GM18909 (cell line): ENCODE measurements around the gene GID8.
"Not testable (repeated sequence)": the region's sequence is repeated elsewhere in the genome, so short reads cannot be mapped to it uniquely, and the experiment has no call there.

ENCODE experiments used
- ATAC-seq: cut with Tn5 transposase; IDR thresholded peaks from one replicate; pipeline ENCODE4 v1.9.1; 2021; ENCODE audit warnings: mild to moderate bottlenecking; ENCODE audit not compliant: unreplicated experiment, poor library complexity

Gene GID8

DNA sequence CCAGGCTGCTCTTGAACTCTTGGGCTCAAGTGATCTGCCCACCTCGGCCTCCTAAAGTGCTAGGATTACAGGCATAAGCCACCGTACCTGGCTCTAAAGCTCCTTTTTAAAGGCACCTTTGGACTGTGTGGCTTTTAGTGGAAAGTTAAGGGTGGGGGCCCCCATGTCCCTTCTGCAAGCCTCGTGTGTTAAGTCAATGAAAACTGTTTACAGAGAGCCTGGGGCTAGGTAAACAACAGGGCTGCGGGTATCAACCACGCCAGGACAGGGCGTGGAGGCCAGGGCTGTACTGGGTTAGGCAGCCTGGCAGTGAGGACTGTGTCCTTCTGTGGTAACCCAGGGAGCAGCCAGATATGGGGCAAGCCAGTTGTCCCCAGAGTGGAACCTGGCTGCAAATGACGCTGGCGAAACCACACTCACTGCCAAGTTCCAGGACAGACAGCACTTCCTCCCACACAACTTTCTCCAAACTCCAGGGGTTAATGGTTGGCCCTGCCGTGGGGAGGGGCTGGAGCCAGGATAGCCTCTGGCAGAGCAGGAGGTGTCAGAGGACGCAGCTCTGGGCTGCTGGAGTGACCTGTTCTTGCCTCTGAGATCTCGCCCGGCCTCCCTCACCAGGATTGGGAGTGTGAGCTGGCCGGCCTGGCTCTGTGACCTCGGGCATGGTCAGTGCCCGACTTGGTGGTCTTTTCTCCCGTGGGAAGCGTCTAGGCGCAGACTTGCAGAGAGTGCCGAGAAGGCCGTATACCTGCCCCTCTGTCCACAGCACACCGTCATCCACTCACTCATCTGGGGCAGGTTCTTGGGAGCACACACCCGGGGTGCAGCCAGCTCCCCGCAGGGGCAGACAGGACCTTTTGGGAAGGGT, 17.8 kb downstream of the GID8 start:
- no peak for ATAC-seq

DNA sequence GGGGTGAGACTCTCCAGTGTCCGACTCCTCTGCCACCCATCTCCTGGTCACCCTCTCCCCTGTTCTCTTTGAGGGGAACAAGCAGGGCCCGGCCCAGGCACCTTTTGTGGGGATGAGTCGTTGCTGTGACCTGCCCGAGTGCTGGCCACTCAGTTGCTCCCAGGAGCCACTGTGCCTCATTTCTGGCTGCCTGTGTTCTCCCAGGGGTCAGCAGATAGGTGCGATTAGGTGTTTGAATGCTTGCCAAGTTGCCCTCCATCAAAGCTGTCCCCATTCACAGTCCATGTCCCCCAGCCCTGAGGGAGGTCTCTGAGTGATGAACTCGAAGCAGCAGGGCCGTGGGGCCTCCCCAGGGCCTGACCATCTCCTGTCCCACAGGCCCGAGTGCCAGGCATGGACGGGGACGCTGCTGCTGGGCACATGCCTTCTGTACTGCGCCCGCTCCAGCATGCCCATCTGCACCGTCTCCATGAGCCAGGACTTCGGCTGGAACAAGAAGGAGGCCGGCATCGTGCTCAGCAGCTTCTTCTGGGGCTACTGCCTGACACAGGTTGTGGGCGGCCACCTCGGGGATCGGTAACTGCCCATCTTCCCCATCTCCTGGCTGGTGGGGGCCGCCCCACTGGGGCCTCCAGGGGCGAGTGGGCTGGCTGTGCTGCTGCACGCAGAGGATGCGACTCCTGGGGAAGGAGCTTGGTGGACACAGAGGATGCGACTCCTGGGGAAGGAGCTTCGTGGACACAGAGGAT, 18.6 kb downstream of the GID8 start:
- ATAC-seq, result no peak

DNA sequence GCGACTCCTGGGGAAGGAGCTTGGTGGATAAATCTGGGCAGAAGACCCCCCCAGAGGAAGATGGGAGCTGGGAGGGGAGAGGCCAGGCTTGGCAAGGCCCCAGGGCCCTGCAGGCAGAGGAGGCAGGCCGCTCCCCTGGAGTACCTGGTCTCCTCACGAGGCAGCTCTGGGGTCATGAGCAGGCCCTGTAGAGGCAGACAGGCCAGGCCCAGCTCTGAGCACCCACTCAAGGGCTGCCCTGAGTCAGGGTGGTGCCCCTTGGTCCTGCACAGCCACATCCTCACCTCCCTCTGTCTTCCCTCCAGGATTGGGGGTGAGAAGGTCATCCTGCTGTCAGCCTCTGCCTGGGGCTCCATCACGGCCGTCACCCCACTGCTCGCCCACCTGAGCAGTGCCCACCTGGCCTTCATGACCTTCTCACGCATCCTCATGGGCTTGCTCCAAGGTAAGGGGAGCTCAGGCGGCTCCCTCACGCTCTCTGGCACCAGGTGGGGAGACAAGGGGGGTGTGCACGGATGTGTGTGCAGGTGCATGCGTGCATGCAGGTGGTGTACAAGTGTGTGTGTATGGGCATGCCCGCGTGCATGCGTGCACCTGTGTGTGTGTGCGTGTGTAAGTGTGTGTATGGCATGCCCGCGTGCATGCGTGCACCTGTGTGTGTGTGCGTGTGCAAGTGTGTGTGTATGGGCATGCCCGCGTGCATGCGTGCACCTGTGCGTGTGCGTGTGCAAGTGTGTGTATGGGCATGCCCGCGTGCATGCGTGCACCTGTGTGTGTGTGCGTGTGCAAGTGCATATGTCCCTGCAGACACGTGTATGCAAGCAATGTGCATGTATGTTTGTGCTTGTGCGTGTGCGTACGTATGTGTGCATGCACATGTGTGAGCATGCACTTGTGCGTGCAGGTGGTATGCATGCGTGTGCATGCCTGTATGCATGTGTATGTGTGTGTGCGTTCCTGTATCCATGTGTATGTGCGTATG, 19.5 kb downstream of the GID8 start:
- no peak for ATAC-seq

DNA sequence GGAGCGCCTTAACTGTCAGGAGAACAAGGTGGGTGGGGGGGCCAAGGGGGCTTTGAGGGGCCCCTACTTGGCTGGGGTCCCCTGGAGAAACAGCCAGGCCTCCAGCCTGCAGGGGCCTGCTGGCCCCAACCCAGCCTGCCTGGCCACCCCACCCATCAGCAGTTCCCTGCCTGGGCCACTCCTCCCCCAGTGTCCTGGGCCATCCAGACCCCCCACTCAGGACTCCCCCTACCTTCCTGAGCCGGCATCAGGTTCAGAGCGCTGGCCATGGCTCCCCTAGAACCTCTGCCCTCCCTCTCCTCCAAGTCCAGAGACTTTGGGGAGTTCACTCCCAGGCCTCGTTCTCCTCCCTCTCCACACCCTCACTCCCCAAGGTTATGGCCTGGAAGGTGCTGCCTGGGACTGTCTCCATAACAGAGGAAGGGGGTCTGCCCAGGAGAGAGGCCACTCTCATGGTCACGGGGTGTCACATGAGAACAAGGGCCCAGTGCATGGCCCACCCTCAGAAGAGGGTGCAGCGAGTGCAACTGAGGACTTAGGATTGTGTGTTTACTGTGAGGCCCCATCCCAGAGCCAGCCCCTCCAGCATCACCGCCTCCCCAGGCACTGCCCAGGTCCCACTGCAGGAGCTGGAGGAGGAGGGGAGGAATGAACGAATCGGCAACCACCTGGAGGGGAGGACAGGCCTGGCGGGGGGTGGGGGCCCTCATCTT, 20.6 kb downstream of the GID8 start:
- ATAC-seq, result no peak

GRCh38 chr20:62959101-62959971, 21.4 kb downstream of the GID8 start:
- no peak for ATAC-seq

- ATAC-seq, result no peak
Observed at GRCh38 chr20:62959998-62960436, 22.1 kb downstream of the GID8 start.

DNA sequence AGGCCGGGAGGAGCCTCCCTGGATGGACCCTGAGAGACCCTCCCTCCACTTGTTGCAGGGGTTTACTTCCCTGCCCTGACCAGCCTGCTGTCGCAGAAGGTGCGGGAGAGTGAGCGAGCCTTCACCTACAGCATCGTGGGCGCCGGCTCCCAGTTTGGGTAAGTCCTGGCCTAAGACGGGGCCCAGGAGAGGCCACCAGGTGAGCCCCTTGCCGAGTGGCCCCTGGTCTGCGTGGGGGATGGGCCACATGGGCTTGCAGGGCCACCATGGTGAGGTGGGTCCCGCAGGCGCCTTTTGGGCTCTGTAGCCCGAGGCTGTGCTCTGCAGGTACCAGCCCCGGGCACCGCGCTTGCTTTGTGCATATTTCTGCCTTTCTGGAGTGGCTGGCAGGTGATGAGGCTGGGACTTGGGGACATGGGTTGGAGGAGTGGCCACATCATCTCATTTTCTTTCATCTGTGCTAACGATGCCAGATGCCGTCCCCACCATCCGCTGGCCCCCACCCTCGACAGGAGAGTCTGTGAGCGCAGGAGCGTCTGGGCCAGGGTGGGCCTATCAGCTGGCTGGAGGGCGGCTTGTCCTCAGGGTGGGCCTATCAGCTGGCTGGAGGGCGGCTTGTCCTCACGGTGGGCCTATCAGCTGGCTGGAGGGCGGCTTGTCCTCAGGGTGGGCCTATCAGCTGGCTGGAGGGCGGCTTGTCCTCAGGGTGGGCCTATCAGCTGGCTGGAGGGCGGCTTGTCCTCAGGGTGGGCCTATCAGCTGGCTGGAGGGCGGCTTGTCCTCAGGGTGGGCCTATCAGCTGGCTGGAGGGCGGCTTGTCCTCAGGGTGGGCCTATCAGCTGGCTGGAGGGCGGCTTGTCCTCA, 22.7 kb downstream of the GID8 start:
- not testable (repeated sequence) for ATAC-seq

- ATAC-seq, result no peak
Observed at GRCh38 chr20:62961310-62961783, 23.4 kb downstream of the GID8 start.

GRCh38 chr20:62961799-62962198, 23.9 kb downstream of the GID8 start:
- ATAC-seq, result no peak

DNA sequence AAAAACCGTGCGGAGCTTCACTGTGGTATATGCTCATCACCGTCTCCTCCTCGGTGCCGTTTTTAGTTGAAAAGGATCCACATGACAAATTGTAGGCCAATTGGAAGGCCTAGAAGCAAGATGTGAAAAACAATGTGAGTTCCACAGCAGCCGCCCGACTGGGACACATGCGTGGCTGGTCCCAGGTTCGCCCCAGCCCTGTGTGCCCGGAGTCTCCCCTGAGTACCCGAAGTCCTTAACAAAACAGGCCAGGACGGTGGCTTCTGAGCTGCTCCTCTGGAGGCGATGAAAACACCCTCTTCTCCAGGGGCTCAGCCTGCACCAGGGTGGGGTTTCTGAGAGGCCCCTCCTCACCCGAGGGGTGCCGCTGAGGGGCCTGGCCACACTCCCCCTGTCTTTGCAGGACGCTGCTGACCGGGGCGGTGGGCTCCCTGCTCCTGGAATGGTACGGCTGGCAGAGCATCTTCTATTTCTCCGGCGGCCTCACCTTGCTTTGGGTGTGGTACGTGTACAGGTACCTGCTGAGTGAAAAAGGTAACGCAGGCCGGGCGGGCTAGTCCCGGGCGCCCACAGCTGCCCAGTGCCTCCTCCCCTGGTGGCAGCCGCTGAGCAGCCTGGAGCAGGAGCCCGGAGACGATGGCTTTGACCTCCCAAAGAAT, 24.4 kb downstream of the GID8 start:
- no peak for ATAC-seq

- no peak for ATAC-seq
Observed at GRCh38 chr20:62962891-62963613, 25.1 kb downstream of the GID8 start.

DNA sequence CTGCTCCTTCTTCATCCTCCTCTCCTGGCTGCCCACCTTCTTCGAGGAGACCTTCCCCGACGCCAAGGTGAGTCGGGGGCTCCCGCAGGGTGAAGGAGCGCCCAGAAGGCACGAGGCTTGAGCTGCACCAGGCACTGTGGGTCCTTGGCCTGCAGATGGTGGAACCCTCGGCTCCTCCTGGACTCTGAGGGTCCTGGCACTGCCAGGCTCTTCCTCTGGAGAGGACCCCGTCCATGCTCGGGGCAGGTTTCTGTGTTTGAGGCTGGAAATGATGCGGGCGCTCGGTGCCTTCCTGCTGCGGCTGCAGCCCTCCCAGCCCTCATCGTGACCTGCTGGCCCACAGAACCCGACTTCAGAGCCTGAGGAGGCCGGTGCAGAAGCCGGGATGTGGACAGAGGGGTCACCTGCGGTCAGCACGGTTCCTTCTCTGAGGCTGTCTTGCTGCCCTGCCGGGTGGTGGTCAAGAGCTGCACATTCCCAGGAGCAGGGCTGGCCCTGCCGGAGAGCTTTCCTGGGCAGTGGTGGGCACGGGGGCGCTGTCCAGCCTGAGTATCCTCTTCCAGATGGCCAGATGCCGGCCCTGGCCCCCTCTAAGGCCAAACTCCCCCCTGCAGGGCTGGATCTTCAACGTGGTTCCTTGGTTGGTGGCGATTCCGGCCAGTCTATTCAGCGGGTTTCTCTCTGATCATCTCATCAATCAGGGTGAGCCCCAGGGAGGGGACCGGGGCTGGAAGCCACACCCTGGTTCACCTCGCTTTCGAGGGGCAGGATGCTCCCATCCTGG, 25.9 kb downstream of the GID8 start:
- ATAC-seq, result no peak

- ATAC-seq, result no peak
Observed at GRCh38 chr20:62964700-62965099, 26.8 kb downstream of the GID8 start.

DNA sequence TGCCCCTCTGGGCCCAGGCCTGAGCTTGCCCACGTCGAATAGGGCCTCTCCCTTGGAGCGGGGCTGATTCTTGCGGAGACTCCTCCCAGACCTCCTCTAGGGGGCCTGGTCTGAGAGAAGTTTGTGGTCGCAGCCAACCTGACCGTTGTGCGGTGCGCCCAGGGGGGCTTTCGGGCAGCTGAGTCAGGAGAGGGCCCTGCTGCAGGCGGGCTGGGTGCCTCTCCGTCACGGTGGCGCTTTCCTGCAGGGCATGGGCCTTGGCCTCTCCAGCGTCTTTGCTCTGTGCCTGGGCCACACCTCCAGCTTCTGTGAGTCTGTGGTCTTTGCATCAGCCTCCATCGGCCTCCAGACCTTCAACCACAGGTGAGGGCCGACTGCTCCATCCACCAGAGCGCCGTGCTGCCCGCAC, 27.4 kb downstream of the GID8 start:
- ATAC-seq, result no peak

GRCh38 chr20:62966212-62967148, 28.5 kb downstream of the GID8 start:
- ATAC-seq, result no peak
